Ureter (tissue), 1 donor: ENCODE measurements around the gene ERLIN1. TPM values are rescaled to one million over a fixed set of nuclear protein-coding genes. Genes with fewer than 3 reads are reported as not detected.
"Not testable (repeated sequence)": the region's sequence is repeated elsewhere in the genome, so short reads cannot be mapped to it uniquely, and the experiment has no call there.

Experiments
- DNase-seq: peaks from one replicate; pipeline ENCODE4 v3.0.0-alpha.2; 2020; ENCODE audit warnings: low spot score
- total RNA-seq: library from RNA; stranded (reverse); gene quantifications from one replicate; pipeline ENCODE4 v1.2.4, GENCODE V29; 2023
- donor health status: DM: yes; HTN: yes; CAD: no.

ERLIN1 gene
- total RNA-seq, 1 donor from 2014 or later, result 42.8 TPM

GRCh38 chr10:100133801-100134200, 52.0 kb downstream of the ERLIN1 start:
- DNase-seq, result no peak

GRCh38 chr10:100132427-100132826, 53.4 kb downstream of the ERLIN1 start:
- no peak for DNase-seq

- no peak for DNase-seq
Observed at GRCh38 chr10:100131571-100131970, 54.3 kb downstream of the ERLIN1 start.

- no peak for DNase-seq
Observed at GRCh38 chr10:100130831-100131230, 55.0 kb downstream of the ERLIN1 start.

- no peak for DNase-seq
Observed at GRCh38 chr10:100129424-100129823, 56.4 kb downstream of the ERLIN1 start.

GRCh38 chr10:100128951-100129350, 56.9 kb downstream of the ERLIN1 start:
- no peak for DNase-seq

- DNase-seq, result not testable (repeated sequence)
Observed at GRCh38 chr10:100125335-100125734, 60.5 kb downstream of the ERLIN1 start.

- DNase-seq, result no peak
Observed at GRCh38 chr10:100124097-100124496, 61.7 kb downstream of the ERLIN1 start.

- DNase-seq, result no peak
Observed at GRCh38 chr10:100122780-100123179, 63.0 kb downstream of the ERLIN1 start.

GRCh38 chr10:100120550-100120949, 65.3 kb downstream of the ERLIN1 start:
- DNase-seq, result no peak

- no peak for DNase-seq
Observed at GRCh38 chr10:100119726-100120125, 66.1 kb downstream of the ERLIN1 start.

- no peak for DNase-seq
Observed at GRCh38 chr10:100114976-100115770, 70.7 kb downstream of the ERLIN1 start.

- no peak for DNase-seq
Observed at GRCh38 chr10:100114460-100114859, 71.4 kb downstream of the ERLIN1 start.

GRCh38 chr10:100109670-100110069, 76.2 kb downstream of the ERLIN1 start:
- no peak for DNase-seq

GRCh38 chr10:100106865-100107264, 79.0 kb downstream of the ERLIN1 start:
- DNase-seq, result no peak

- no peak for DNase-seq
Observed at GRCh38 chr10:100104300-100104699, 81.5 kb downstream of the ERLIN1 start.

GRCh38 chr10:100103581-100103980, 82.2 kb downstream of the ERLIN1 start:
- DNase-seq, result no peak

- no peak for DNase-seq
Observed at GRCh38 chr10:100101192-100102076, 84.4 kb downstream of the ERLIN1 start.

GRCh38 chr10:100100651-100101184, 85.1 kb downstream of the ERLIN1 start:
- DNase-seq, result no peak
